Stimulated activated naive CD8-positive, alpha-beta T cell treated with anti-CD3 and anti-CD28 coated beads, Interleukin-15, amount 100 ng/mL, for 72 hours (primary cell): ENCODE data around the gene EOLA2.
"Not testable (repeated sequence)": the region's sequence is repeated elsewhere in the genome, so short reads cannot be mapped to it uniquely, and the experiment has no call there.

Experiments used
- ATAC-seq: fragments of 150-1000 bp; cut with Tn5 transposase; 2 replicates; pipeline ENCODE4 v1.10.0; 2021; ENCODE audit warnings: mild to moderate bottlenecking, moderate library complexity
- DNase-seq, 2 donors: peaks; one replicate each; pipeline ENCODE4 v3.0.0; 2021 to 2022
- H3K27ac Mint-ChIP-seq, 2 donors: one replicate each; pipeline ENCODE4 v1.8.0; 2022; ENCODE audit warnings: mild to moderate bottlenecking in 2 of 2, mixed read lengths in 2 of 2, moderate library complexity in 2 of 2
- H3K27me3 Mint-ChIP-seq: one replicate; pipeline ENCODE4 v1.8.0; 2022; ENCODE audit warnings: mixed read lengths
- H3K4me1 Mint-ChIP-seq: one replicate; pipeline ENCODE4 v1.8.0; 2022; ENCODE audit warnings: mild to moderate bottlenecking, mixed read lengths
- H3K4me3 Mint-ChIP-seq, 2 donors: one replicate each; pipeline ENCODE4 v1.8.0; 2022; ENCODE audit warnings: mild to moderate bottlenecking in 2 of 2, mixed read lengths in 2 of 2, moderate library complexity in 1 of 2
- H3K9me3 Mint-ChIP-seq, 2 donors: one replicate each; pipeline ENCODE4 v1.8.0; 2022; ENCODE audit warnings: mixed read lengths in 2 of 2

Gene EOLA2

DNA sequence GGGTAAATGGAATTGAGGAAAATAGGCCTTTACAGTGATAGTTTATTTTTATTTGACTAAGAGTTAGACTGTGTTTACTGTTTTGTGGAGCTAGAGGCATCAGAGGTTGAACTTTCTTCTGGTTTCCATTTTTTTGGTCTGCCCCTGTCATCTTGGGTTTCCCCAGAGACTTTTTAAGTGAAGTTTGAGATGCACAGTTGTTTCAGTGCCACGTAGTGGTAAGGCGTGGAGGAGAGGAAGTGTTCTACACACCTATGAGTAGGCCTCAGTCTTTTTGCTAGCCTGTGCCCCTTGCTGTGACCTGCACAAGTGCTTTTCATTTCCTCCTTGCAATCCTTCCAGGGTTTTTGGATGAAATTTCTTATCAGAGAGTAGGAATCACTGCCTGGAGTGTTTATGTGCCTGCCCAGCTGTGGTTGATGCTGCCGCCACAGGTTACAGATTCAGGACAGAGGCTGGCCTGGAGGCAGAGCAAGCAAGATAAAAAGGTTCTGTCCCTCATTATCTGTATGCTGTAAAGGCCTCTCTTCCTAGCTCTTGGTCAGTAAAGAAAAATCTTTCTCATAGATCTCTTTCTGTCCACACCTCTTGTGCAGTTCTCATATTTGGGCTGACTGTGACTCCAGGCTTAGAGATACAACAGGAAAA lies 21.4 kb downstream of the EOLA2 start:
- peaks cover 0 to 7% of the 10 kb centered on the region in 2 donors for H3K9me3 Mint-ChIP-seq
- H3K27me3 Mint-ChIP-seq, result no peaks in the 10 kb centered on the region
- peak overlapping the region; percentile 27 to 61 for H3K27ac Mint-ChIP-seq
- DNase-seq (peak in 1 of 2 donors; percentile 51), ATAC-seq (peak; percentile 99)
- H3K4me3 Mint-ChIP-seq, result no peak overlapping the region
- H3K4me1 Mint-ChIP-seq, result peaks cover 12% of the 10 kb centered on the region

DNA sequence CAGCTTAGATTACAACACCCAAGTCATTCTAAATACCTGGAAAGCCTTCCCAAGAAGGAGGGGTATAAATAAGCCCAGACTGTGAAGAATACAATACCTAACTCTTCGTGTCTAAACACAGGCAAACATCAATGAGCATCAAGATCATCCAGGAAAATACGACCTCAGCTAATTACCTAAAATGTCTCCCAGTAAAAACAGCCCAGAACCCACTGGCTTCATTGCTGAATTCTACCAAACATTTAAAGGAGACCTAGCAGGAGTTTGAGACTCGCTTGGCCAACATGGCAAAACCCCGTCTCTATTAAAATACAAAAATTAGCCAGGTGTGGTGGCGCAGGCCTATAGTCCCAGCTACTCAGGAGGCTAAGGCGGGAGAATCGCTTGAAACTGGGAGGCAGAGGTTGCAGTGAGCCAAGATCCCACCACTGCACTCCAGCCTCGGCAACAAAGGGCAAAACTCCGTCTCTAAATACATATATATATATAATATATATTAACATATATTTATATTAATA lies 28.1 kb downstream of the EOLA2 start:
- H3K4me1 Mint-ChIP-seq, result peaks cover 2% of the 10 kb centered on the region
- H3K4me3 Mint-ChIP-seq, result no peak overlapping the region
- no peaks in the 10 kb centered on the region for H3K27me3 Mint-ChIP-seq
- no peak for ATAC-seq
- no peak for DNase-seq
- no peak overlapping the region for H3K27ac Mint-ChIP-seq
- peaks cover 7% of the 10 kb centered on the region in 2 donors for H3K9me3 Mint-ChIP-seq

GRCh38 chrX:149909324-149910177 lies 28.7 kb downstream of the EOLA2 start:
- no peak overlapping the region for H3K4me3 Mint-ChIP-seq

GRCh38 chrX:149908727-149909126 lies 29.6 kb downstream of the EOLA2 start:
- no peak for DNase-seq
- Mint-ChIP-seq H3K4me3 (no peak overlapping the region), H3K9me3 (peaks cover 1 to 7% of the 10 kb centered on the region in 2 donors), H3K27me3 (no peaks in the 10 kb centered on the region), H3K27ac (no peak overlapping the region), H3K4me1 (peaks cover 11% of the 10 kb centered on the region)
- ATAC-seq, result no peak

More at GRCh38 chrX:149909324-149910177, 28.7 kb downstream of the EOLA2 start:
- DNase-seq (no peak), ATAC-seq (peak; percentile 93)
- Mint-ChIP-seq H3K27ac (no peak overlapping the region), H3K9me3 (peaks cover 7% of the 10 kb centered on the region in 2 donors), H3K4me1 (peaks cover 3% of the 10 kb centered on the region), H3K27me3 (no peaks in the 10 kb centered on the region)

- no peaks in the 10 kb centered on the region for H3K27me3 Mint-ChIP-seq
- no peak for DNase-seq
- H3K9me3 Mint-ChIP-seq, result peaks cover 0 to 7% of the 10 kb centered on the region in 2 donors
- no peak overlapping the region for H3K4me3 Mint-ChIP-seq
- no peak overlapping the region for H3K27ac Mint-ChIP-seq
- ATAC-seq, result no peak
- peaks cover 11% of the 10 kb centered on the region for H3K4me1 Mint-ChIP-seq
Measured at GRCh38 chrX:149908308-149908707, 30.0 kb downstream of the EOLA2 start.

DNA sequence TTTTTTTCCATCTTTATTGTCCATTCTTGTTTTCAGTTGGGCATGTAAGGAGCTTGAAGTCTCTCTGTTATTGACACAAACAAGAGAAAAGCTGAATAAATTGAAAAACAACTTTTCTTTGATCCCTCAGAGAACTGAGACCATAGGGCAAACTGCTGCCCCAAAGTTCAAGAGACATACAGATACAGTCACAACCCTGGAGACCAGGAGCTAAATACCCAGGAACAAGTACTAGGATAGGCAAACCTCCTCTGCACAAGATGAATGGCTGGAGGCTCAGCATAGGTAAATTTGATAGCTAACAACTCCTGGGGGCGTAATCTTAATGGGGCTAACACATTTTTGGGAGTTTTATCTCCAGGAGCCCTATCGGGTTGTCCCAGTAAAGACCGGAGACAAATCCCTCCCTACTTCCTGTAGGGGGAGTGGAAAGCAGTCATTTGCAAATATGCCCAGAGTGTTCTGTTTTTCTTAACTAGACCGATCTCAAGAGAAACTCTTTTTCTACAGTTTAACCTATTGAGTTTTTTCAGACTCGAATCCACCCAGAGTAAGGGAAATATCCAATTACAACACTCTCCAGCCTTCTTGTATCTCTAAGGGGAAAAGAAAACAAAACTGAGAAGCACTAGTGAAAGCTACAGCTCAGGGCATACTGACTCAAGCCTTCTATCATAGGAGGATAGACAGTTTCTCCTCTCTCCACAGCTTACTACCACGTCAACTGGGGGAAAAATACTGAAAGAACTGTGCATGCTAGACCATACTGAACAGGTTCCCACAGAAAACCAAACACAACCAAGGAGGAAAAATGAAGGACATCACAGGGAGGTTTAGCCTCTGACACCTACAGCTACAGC lies 34.2 kb downstream of the EOLA2 start:
- peaks cover 12% of the 10 kb centered on the region for H3K4me1 Mint-ChIP-seq
- no peak for DNase-seq
- H3K4me3 Mint-ChIP-seq, result peak overlapping the region; percentile 61 to 70
- no peak overlapping the region for H3K27ac Mint-ChIP-seq
- peaks cover under 1% of the 10 kb centered on the region for H3K27me3 Mint-ChIP-seq
- peak; percentile 89 for ATAC-seq
- peaks cover 0 to 8% of the 10 kb centered on the region in 2 donors for H3K9me3 Mint-ChIP-seq

- H3K4me3 Mint-ChIP-seq, result peak overlapping the region in 1 of 2 donors; percentile 42
Measured at GRCh38 chrX:149898554-149898953, 39.7 kb downstream of the EOLA2 start.

DNA sequence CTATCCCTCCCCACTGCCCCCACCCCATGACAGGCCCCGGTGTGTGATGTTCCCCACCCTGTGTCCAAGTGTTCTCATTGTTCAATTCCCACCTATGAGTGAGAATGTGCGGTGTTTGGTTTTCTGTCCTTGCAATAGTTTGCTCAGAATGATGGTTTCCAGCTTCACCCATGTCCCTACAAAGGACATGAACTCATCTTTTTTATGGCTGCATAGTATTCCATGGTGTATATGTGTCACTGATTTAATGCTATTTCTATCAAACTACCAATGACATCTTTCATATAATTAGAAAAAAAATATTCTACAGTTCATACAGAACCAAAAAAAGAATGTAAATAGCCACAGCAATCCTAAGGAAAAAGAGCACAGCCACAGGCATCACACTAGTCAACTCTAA lies 47.5 kb downstream of the EOLA2 start:
- H3K9me3 Mint-ChIP-seq, H3K27ac Mint-ChIP-seq, H3K4me3 Mint-ChIP-seq, DNase-seq, ATAC-seq, H3K27me3 Mint-ChIP-seq, H3K4me1 Mint-ChIP-seq: not testable (repeated sequence)

More at GRCh38 chrX:149898554-149898953, 39.7 kb downstream of the EOLA2 start:
- ATAC-seq (peak; percentile 96), DNase-seq (peak in 1 of 2 donors; percentile 38)
- Mint-ChIP-seq H3K27ac (peak overlapping the region in 1 of 2 donors; percentile 58), H3K27me3 (peaks cover 8% of the 10 kb centered on the region), H3K4me1 (peaks cover 10% of the 10 kb centered on the region), H3K9me3 (peaks cover 6 to 9% of the 10 kb centered on the region in 2 donors)
